Measurements from ENCODE around the gene TTC3.

TTC3 gene

GRCh38 chr21:37226041-37226920 lies 153.2 kb downstream of the TTC3 start:
- no peak overlapping the region for H3K9ac ChIP-seq
- H3K4me3 ChIP-seq (ENCODE audit: low read depth, low read length): no peak overlapping the region
- no peaks in the 10 kb centered on the region for H3K79me2 ChIP-seq
- no peak overlapping the region for H3K4me2 ChIP-seq (ENCODE audit: low read length)
- no peak overlapping the region for H3K27ac ChIP-seq
- no peaks in the 10 kb centered on the region for H3K9me3 ChIP-seq (ENCODE audit: control insufficient read depth, low read length)
- no peaks in the 10 kb centered on the region for H3K36me3 ChIP-seq (ENCODE audit: control insufficient read depth, insufficient read depth, low read length)
- no peak for TF ChIP-seq CTCF (IDR thresholded peaks at IDR 0.05)
- H2AFZ ChIP-seq: no peak overlapping the region
- no peaks in the 10 kb centered on the region for H3K27me3 ChIP-seq (ENCODE audit: control insufficient read depth, insufficient read depth, low read length)
- no peaks in the 10 kb centered on the region for H3K4me1 ChIP-seq

- no peaks in the 10 kb centered on the region for H3K36me3 ChIP-seq (ENCODE audit: control insufficient read depth, insufficient read depth, low read length)
- no peak overlapping the region for H2AFZ ChIP-seq
- H3K27ac ChIP-seq: no peak overlapping the region
- no peak overlapping the region for H3K9ac ChIP-seq
- no peak for TF ChIP-seq CTCF (IDR thresholded peaks at IDR 0.05)
- H3K9me3 ChIP-seq (ENCODE audit: control insufficient read depth, low read length): no peaks in the 10 kb centered on the region
- no peak overlapping the region for H3K4me3 ChIP-seq (ENCODE audit: low read depth, low read length)
- H3K79me2 ChIP-seq: no peaks in the 10 kb centered on the region
- H3K4me2 ChIP-seq (ENCODE audit: low read length): no peak overlapping the region
- no peaks in the 10 kb centered on the region for H3K27me3 ChIP-seq (ENCODE audit: control insufficient read depth, insufficient read depth, low read length)
- H3K4me1 ChIP-seq: no peaks in the 10 kb centered on the region
Measured at GRCh38 chr21:37227071-37228002, 154.3 kb downstream of the TTC3 start.

GRCh38 chr21:37228003-37228400 lies 154.9 kb downstream of the TTC3 start:
- H3K4me2 ChIP-seq (ENCODE audit: low read length): no peak overlapping the region
- H3K79me2 ChIP-seq: no peaks in the 10 kb centered on the region
- no peaks in the 10 kb centered on the region for H3K27me3 ChIP-seq (ENCODE audit: control insufficient read depth, insufficient read depth, low read length)
- H3K36me3 ChIP-seq (ENCODE audit: control insufficient read depth, insufficient read depth, low read length): no peaks in the 10 kb centered on the region
- H3K4me3 ChIP-seq (ENCODE audit: low read depth, low read length): no peak overlapping the region
- no peak overlapping the region for H2AFZ ChIP-seq
- TF ChIP-seq CTCF (IDR thresholded peaks at IDR 0.05): no peak
- no peak overlapping the region for H3K27ac ChIP-seq
- no peaks in the 10 kb centered on the region for H3K9me3 ChIP-seq (ENCODE audit: control insufficient read depth, low read length)
- H3K9ac ChIP-seq: no peak overlapping the region
- H3K4me1 ChIP-seq: no peaks in the 10 kb centered on the region

- Histone ChIP-seq H2AFZ (no peak overlapping the region), H3K79me2 (peaks cover 2% of the 10 kb centered on the region), H3K9me3 (ENCODE audit: control insufficient read depth, low read length) (no peaks in the 10 kb centered on the region), H3K9ac (no peak overlapping the region), H3K27me3 (ENCODE audit: control insufficient read depth, insufficient read depth, low read length) (no peaks in the 10 kb centered on the region), H3K36me3 (ENCODE audit: control insufficient read depth, insufficient read depth, low read length) (no peaks in the 10 kb centered on the region), H3K27ac (no peak overlapping the region), H3K4me1 (no peaks in the 10 kb centered on the region), H3K4me3 (ENCODE audit: low read depth, low read length) (no peak overlapping the region), H3K4me2 (ENCODE audit: low read length) (no peak overlapping the region)
- TF ChIP-seq CTCF (IDR thresholded peaks at IDR 0.05): no peak
Measured at GRCh38 chr21:37230632-37231248, 157.7 kb downstream of the TTC3 start.
